ENCODE results near the gene ADGRL2.

DNA sequence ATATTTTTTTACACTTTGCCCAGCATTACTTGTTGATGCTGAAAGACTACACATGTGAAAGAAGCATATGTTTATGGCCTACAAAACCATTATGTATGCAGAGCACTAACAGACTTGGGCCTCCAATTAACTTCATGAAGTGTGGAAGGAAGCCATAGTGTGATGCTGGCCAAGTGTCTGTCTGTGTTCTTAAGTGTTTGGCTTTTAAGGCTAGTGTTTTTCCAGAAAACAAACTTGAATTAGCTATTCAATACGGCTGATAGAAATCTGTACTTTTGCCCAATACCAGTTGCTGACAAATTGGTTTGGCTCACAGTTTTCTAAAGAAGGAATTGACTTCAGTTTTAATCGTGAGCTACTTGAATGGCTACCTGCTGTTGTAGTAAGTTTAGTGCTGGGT lies 136.1 kb downstream of the ADGRL2 start:
- no peak for TF ChIP-seq CTCF (IDR thresholded peaks at IDR 0.05)
- no peak for TF ChIP-seq ZFX (IDR thresholded peaks at IDR 0.05; ENCODE audit: borderline replicate concordance)

Measured in 22Rv1 (cell line).